Smooth muscle cell (in vitro differentiated cells): Measurements from ENCODE around the gene ARVCF. TPM values are rescaled to one million over a fixed set of nuclear protein-coding genes. Genes with fewer than 3 reads are reported as not detected.

ENCODE experiments used
- DNase-seq: peaks from one replicate; lab custom pipeline; 2025; ENCODE audit not compliant: unreplicated experiment; lab: John Stamatoyannopoulos, UW
- H2AFZ ChIP-seq: fragments of 200-600 bp; sonication (generic); 2 replicates; pipeline ENCODE4 v1.6.0; 2016; ENCODE audit warnings: antibody characterized with exemption, low read depth, mild to moderate bottlenecking
- H3F3A ChIP-seq: fragments of 200-600 bp; sonication (generic); 2 replicates; pipeline ENCODE4 v1.6.0; 2017; ENCODE audit warnings: antibody characterized with exemption, low read depth
- H3K27ac ChIP-seq: fragments of 200-600 bp; sonication (generic); 2 replicates; pipeline ENCODE4 v1.5.1; 2016; ENCODE audit warnings: low read depth, mild to moderate bottlenecking
- H3K27me3 ChIP-seq: fragments of 200-600 bp; sonication (generic); 2 replicates; pipeline ENCODE4 v1.6.1; 2016; ENCODE audit warnings: low read depth, mild to moderate bottlenecking
- H3K36me3 ChIP-seq: fragments of 200-600 bp; sonication (generic); 2 replicates; pipeline ENCODE4 v1.5.1; 2016; ENCODE audit warnings: low read depth
- H3K4me1 ChIP-seq: fragments of 200-600 bp; sonication (generic); 2 replicates; pipeline ENCODE4 v1.5.1; 2016; ENCODE audit warnings: low read depth
- H3K4me2 ChIP-seq: fragments of 200-600 bp; sonication (generic); 2 replicates; pipeline ENCODE4 v1.6.0; 2016; ENCODE audit warnings: mild to moderate bottlenecking
- H3K4me3 ChIP-seq: fragments of 200-600 bp; sonication (generic); 2 replicates; pipeline ENCODE4 v1.5.1; 2016; ENCODE audit warnings: mild to moderate bottlenecking
- H3K79me2 ChIP-seq: fragments of 200-600 bp; sonication (generic); 2 replicates; pipeline ENCODE4 v1.6.0; 2016; ENCODE audit warnings: low read depth, mild to moderate bottlenecking
- H3K9ac ChIP-seq: fragments of 200-600 bp; sonication (generic); 2 replicates; pipeline ENCODE4 v1.6.0; 2016; ENCODE audit warnings: low read depth
- H3K9me3 ChIP-seq: fragments of 200-600 bp; sonication (generic); replicated peaks from 2 replicates; pipeline ENCODE4 v1.5.1; 2016; ENCODE audit warnings: low read depth
- H4K20me1 ChIP-seq: fragments of 200-600 bp; sonication (generic); 2 replicates; pipeline ENCODE4 v1.6.0; 2016; ENCODE audit warnings: low read depth
- CTCF ChIP-seq: fragments of 200-600 bp; sonication (generic); IDR thresholded peaks from 2 replicates; pipeline ENCODE4 v1.5.1; 2017; ENCODE audit warnings: borderline replicate concordance, mild to moderate bottlenecking, antibody characterized with exemption; ENCODE audit not compliant: insufficient read depth, poor library complexity, severe bottlenecking
- WGBS: methylation state at CpG from one replicate; pipeline ENCODE4 v1.1.7; 2016; ENCODE audit warnings: low lambda C conversion rate; 5-methylcytosine and 5-hydroxymethylcytosine counted together
- polyA plus RNA-seq: library from polyadenylated mRNA; unstranded; fragments of >200 nt; fragmentation: Nextera tagmentation; extraction: Ambion mirVana; gene quantifications from 2 replicates; pipeline ENCODE4 v1.2.1, GENCODE V29; 2016
- total RNA-seq: library from RNA; depleted of rRNA; stranded (reverse); fragments of >200 nt; gene quantifications from 2 replicates; pipeline ENCODE4 v1.2.3, GENCODE V29; 2014

Gene ARVCF
- total and polyA plus RNA-seq, 2 experiments from 2014 or later, result 5.4 to 10.6 TPM

- Histone ChIP-seq H3K27ac (no peak overlapping the region), H3K79me2 (no peaks in the 10 kb centered on the region), H3F3A (no peaks in the 10 kb centered on the region), H3K4me3 (no peak overlapping the region), H3K4me2 (no peak overlapping the region), H3K9me3 (no peaks in the 10 kb centered on the region), H3K36me3 (no peaks in the 10 kb centered on the region), H3K9ac (no peak overlapping the region), H3K4me1 (peaks cover 7% of the 10 kb centered on the region), H3K27me3 (peaks cover 6% of the 10 kb centered on the region), H2AFZ (no peak overlapping the region), H4K20me1 (no peaks in the 10 kb centered on the region)
- WGBS, result 96% methylated on average over 33 of the region's 33 CpGs
- DNase-seq, result no peak
- TF ChIP-seq CTCF, result no peak
Observed at GRCh38 chr22:19981171-19981960, 35.3 kb downstream of the ARVCF start.

- H3K9me3 ChIP-seq, result no peaks in the 10 kb centered on the region
- DNase-seq, result no peak
- no peak overlapping the region for H3K4me3 ChIP-seq
- no peaks in the 10 kb centered on the region for H3K36me3 ChIP-seq
- no peak for TF ChIP-seq CTCF
- H3K4me1 ChIP-seq, result peaks cover 2% of the 10 kb centered on the region
- H4K20me1 ChIP-seq, result no peaks in the 10 kb centered on the region
- peaks cover under 1% of the 10 kb centered on the region for H3K27me3 ChIP-seq
- H3K9ac ChIP-seq, result no peak overlapping the region
- H3K4me2 ChIP-seq, result no peak overlapping the region
- H3K27ac ChIP-seq, result no peak overlapping the region
- no peak overlapping the region for H2AFZ ChIP-seq
- 94% methylated on average over 7 of the region's 7 CpGs for WGBS
- H3K79me2 ChIP-seq, result no peaks in the 10 kb centered on the region
- no peaks in the 10 kb centered on the region for H3F3A ChIP-seq
Observed at GRCh38 chr22:19980766-19981165, 35.9 kb downstream of the ARVCF start.

GRCh38 chr22:19979712-19980493 is 36.7 kb downstream of the ARVCF start:
- Histone ChIP-seq H2AFZ (no peak overlapping the region), H3K4me3 (no peak overlapping the region), H3K4me1 (peaks cover 3% of the 10 kb centered on the region), H3K36me3 (no peaks in the 10 kb centered on the region), H3K79me2 (no peaks in the 10 kb centered on the region), H3K9ac (no peak overlapping the region), H3F3A (no peaks in the 10 kb centered on the region), H4K20me1 (no peaks in the 10 kb centered on the region), H3K9me3 (no peaks in the 10 kb centered on the region), H3K27ac (no peak overlapping the region), H3K27me3 (no peaks in the 10 kb centered on the region), H3K4me2 (no peak overlapping the region)
- no peak for DNase-seq
- WGBS, result 97% methylated on average over 42 of the region's 52 CpGs
- TF ChIP-seq CTCF, result no peak
